ENCODE measurements around the gene NDUFS2.

Gene NDUFS2

DNA sequence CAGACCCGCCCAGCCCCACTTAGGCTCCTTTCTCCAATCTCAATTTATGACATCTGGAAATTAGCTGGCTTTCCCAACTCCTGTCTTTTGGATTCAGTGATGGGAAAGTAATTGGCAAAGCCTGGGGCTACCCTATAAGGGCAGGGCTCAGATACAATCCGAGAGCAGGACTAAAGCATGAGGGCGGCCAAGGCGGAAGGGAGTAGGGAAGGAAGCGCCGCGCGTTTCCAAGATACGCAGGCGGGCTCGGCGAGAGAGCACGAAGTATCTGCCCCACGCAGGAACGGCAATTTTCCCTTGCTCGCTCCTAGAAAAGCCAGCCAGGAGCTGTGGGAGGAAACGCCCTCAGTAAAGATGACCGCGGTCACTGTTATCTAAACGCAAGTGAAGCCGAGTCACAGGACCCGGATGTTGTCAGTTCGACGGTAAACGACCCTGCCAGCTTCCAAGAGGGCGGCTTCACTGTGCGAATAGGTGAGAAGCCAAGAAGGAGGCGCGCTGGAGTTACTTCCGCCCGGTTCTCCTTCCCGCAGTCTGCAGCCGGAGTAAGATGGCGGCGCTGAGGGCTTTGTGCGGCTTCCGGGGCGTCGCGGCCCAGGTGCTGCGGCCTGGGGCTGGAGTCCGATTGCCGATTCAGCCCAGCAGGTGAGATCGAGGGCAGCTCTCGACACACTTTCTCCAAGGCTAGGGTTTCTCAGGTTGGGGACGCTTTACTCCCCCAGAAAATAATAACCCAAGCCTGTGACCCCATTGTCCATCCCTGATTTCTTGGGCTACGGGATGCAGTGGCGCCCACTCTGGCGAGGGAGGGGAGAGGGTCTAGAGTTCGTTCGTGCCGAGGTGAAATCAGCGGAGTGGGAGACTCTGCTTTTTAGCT, at the start of gene NDUFS2:
TSS of gene NDUFS2 (plus strand) at position 532 of the 877 bp plus-strand sequence. CDS start at position 551, 19 bp downstream.
- in situ Hi-C loops (cut with HindIII; ENCODE audit: low sequenced_read_pairs) = no loop called here

- in situ Hi-C loops (cut with HindIII; ENCODE audit: low sequenced_read_pairs) = no loop called here
Measured at GRCh38 chr1:161153176-161153575, 49.0 kb upstream of the NDUFS2 start.

DNA sequence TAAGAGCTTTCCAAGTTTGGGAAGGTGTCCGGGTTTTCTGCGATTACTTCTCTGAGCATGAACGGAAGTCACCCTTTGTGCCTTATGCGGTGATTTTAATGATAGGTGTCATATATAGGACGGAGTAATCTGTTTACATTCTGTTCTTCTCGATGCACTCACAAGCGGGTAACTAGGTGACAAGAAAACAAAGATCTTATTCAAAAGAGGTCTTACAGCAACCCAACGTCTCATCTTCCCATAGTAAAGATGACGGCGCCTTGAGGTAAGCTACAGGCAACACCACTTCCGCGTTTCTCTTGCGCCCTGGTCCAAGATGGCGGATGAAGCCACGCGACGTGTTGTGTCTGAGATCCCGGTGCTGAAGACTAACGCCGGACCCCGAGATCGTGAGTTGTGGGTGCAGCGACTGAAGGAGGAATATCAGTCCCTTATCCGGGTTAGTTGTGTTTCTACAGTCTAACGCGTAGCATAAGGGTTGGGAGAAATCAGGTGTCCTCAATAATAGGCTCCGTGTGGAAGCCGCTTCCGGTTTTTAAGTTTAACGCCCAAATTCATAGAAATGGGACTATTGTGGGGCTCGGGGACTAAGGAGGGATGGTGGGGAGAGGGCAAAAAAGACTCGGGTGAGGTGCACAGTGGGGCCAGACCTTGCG, 48.4 kb upstream of the NDUFS2 start, which contains the start of gene UFC1:
TSS of gene UFC1 (plus strand) at position 297 of the 656 bp plus-strand sequence. CDS start at position 317, 20 bp downstream.
- in situ Hi-C loops (cut with HindIII; ENCODE audit: low sequenced_read_pairs) = no loop called here

DNA sequence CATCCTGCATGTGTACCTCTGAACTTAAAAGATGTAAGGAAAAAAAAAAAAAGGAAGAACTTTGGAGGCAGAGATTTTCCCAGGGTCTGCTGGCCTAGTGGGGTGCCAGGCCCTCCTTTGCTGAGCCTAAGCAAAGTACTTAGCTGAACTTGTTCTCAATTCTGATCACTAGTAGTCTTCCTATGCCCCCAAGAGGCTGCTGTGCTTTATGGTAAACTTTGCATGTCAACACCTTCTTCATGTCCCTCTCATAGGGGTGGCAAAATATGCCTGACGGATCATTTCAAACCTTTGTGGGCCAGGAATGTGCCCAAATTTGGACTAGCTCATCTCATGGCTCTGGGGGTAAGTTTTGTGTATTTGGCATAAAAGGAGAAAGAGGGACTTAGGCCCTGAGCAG, 44.3 kb upstream of the NDUFS2 start:
- in situ Hi-C loops (cut with HindIII; ENCODE audit: low sequenced_read_pairs) = no loop called here

DNA sequence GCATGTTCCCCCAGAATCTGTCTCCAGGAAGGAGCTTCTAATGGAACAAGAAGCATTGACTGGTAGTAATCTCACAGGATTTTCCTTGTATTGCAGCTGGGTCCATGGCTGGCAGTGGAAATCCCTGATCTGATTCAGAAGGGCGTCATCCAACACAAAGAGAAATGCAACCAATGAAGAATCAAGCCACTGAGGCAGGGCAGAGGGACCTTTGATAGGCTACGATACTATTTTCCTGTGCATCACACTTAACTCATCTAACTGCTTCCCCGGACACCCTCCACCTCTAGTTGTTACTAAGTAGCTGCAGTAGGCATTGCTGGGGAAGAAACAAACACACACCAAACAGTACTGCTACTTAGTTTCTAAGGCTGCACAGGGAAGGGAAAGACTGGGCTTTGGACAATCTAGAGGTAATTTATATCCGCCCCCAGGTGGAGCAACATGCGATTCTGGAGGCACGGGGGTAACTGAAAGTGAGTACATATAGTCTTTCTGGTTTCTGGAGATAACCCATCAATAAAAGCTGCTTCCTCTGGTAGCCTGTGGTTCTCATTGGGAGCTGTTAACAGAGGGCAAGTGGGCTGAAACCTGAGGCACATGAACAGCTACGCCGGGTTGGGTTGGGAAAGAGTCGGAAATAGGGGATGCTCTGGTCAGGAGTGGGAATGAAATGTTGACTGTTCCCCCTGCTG, 43.7 kb upstream of the NDUFS2 start:
- in situ Hi-C loops (cut with HindIII; ENCODE audit: low sequenced_read_pairs) = no loop called here

DNA sequence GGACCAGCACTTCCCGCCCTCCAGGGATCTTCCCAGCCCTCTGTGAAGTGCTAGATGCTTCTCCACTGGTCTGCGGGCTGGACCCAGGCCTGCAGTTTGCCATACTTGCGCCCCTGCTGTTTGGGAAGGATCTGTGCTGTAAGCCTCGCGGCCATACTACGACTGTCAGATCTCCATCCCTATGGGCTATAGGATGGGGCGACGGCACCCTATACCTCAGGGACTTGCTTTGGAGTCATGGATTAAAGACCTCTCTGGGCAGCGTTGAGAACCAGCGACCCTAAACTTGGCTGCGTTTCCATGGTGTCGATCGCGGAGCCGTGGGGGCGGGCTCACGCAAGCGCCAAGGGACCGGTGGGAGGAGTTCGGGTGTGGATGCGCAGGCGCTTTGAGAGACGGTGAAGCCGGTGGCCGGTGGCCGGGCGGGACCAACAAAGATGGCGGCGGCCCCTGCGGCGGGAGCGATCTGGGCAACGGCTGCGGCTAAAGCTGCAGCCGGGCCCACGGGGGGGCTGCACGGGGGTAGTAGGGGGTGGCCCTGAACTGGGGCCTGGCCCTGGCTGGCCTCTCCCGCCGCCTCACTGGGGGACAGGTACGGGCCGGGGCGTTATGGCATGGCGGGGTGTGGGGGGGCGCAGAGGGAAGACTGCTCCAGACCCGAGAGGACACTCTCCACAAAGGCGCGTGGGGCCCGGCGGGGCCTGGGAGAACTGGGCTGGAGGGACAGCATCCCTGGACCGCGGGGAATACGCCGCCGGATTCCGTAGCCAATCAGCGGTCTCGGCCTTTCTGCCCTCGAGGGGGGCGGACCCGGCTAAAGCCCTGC, 42.9 kb upstream of the NDUFS2 start, which contains the start of gene USP21:
TSS of gene USP21 (plus strand) at position 414 of the 826 bp plus-strand sequence. CDS start 1,141 bp downstream, outside the sequence.
- in situ Hi-C loops (cut with HindIII; ENCODE audit: low sequenced_read_pairs) = no loop called here

- in situ Hi-C loops (cut with HindIII; ENCODE audit: low sequenced_read_pairs) = no loop called here
Measured at GRCh38 chr1:161159913-161160243, 42.3 kb upstream of the NDUFS2 start.

GRCh38 chr1:161160671-161161145, 41.5 kb upstream of the NDUFS2 start:
- in situ Hi-C loops (cut with HindIII; ENCODE audit: low sequenced_read_pairs) = no loop called here

DNA sequence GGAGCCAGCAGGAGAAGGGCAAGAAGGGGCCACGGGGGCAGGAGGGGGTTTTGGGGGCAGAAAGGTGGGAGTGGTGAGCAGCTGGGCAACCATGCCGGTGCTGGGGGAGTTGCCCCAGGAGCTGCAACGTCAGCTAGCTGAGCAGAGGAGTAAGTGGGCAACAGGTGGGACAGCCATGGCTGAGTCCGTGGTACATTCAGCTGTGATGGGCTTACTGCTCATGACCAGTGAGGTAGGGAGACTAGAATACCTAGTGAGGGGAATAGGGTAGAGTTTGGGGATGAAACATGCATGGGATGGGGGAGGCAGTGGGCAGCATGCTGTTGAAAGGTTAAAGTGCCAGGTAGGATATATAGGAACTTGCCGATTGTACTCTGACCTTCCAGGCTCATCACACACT, 40.5 kb upstream of the NDUFS2 start:
- in situ Hi-C loops (cut with HindIII; ENCODE audit: low sequenced_read_pairs) = no loop called here

- in situ Hi-C loops (cut with HindIII; ENCODE audit: low sequenced_read_pairs) = no loop called here
Measured at GRCh38 chr1:161162052-161162451, 40.1 kb upstream of the NDUFS2 start.

DNA sequence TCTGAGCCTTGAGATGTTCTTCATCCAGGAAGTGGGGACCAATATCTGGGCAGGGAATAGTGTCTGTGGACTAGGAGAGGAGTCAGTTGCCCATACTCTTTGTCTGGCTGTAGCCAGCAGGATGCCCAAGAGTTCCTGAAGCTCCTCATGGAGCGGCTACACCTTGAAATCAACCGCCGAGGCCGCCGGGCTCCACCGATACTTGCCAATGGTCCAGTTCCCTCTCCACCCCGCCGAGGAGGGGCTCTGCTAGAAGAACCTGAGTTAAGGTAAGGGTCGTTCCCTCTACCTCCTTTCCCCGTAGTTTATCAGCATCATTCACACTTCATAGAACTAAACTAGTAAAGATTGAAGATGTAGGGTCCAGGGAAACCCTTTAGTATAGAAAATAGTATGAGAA, 39.4 kb upstream of the NDUFS2 start:
- in situ Hi-C loops (cut with HindIII; ENCODE audit: low sequenced_read_pairs) = no loop called here

- in situ Hi-C loops (cut with HindIII; ENCODE audit: low sequenced_read_pairs) = no loop called here
Measured at GRCh38 chr1:161163793-161164192, 38.4 kb upstream of the NDUFS2 start.

- in situ Hi-C loops (cut with HindIII; ENCODE audit: low sequenced_read_pairs) = no loop called here
Measured at GRCh38 chr1:161164901-161165610, 37.1 kb upstream of the NDUFS2 start.

DNA sequence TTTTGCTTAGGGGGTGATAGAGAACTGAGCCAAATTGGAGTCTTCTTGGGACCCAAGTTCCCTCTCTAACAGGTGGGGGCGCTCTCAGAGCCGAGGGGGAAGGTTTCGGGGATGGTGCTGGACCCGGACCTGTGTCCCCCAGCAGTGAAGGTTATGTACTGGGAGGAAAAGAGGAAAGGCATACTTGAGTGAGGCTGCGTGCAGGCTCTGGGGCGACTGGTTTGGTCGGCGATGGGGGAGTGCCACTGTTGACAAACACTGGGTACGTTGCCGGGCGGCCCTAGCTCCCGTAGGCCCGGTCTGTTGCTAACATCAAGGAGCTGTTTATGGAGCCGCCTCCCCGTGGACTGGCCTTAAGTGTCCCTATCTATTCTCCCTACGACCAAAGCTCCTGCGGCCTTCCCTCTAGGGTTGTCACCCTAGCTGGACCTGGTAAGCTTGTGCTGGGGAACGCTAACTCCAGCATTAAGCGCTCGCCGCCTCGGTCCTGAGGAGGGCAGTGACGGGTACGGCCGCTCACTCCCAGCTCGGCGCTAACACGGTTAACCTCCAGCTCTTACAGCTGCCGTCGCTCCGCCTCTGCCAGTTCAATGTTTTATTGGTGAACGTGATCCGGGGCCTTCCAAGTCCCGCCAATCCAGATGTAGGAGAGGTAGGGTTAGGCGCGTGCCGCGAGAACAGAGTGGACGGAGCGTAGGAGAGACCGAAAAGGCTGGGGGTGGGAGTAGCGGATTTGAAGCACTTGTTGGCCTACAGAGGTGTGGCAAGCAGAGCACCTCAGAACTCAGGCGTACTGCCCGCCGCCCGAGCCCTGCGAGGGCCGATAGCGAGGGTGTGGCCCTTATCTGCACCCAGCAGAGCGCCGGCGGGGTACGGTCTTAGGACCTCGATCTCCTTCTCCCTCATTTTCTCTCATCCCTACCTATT, 36.2 kb upstream of the NDUFS2 start, which contains the start of gene PPOX:
TSS of gene PPOX (plus strand) at position 685 of the 927 bp plus-strand sequence. CDS start 422 bp downstream, outside the sequence.
- in situ Hi-C loops (cut with HindIII; ENCODE audit: low sequenced_read_pairs) = no loop called here

DNA sequence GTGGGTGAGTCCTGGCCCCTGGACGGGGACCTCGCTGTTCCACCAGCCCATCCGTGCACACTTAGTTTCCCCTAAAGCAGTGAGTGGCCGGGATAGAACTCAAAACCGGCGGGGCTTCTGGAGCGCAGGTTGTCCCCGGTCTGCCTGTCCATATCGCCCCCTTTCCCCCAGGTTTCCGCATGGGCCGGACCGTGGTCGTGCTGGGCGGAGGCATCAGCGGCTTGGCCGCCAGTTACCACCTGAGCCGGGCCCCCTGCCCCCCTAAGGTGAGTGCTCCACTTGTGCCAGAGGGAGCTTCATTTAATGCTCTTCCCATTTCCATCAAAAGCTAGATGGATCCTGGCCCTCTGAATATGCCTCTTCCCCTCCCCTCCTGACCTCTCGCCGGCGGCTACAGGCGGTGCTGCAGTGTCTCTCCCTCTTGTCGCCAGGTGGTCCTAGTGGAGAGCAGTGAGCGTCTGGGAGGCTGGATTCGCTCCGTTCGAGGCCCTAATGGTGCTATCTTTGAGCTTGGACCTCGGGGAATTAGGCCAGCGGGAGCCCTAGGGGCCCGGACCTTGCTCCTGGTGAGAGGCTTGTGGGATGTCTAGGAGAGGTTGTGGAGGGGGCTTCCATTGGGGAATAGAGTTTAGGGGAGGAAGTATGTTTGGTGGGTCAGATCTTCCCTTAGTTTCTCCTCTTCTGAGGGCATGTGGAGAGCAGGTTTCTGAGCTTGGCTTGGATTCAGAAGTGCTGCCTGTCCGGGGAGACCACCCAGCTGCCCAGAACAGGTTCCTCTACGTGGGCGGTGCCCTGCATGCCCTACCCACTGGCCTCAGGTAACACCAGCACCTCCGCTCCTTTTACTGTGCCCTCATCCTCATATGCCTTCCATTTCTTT, 35.3 kb upstream of the NDUFS2 start:
- in situ Hi-C loops (cut with HindIII; ENCODE audit: low sequenced_read_pairs) = no loop called here

- in situ Hi-C loops (cut with HindIII; ENCODE audit: low sequenced_read_pairs) = no loop called here
Measured at GRCh38 chr1:161168906-161169305, 33.3 kb upstream of the NDUFS2 start.

- in situ Hi-C loops (cut with HindIII; ENCODE audit: low sequenced_read_pairs) = no loop called here
Measured at GRCh38 chr1:161171191-161171590, 31.0 kb upstream of the NDUFS2 start.

DNA sequence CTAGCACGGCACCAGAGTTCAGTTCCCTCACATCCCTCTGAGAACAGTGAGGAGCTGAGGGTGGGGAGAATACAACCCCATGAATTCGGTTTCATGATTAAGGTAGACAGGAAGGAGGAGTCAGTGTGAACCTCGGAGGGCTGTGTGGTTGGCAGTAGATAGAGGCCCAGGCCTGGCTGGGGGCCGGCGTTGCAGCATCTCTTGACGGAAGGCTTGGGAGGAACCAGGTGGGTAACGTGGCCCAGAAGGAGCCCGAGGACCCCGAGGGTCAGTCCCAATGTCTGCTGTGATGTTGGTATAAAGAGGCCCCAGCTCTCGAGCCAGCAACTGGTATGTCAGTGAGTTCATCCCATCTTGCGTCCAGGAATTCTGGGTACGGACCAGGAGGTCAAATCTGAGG, 30.5 kb upstream of the NDUFS2 start:
- in situ Hi-C loops (cut with HindIII; ENCODE audit: low sequenced_read_pairs) = no loop called here
